ENCODE results near the gene CCDC141.

The CCDC141 gene

GRCh38 chr2:178980815-178981214, 69.1 kb downstream of the CCDC141 start:
- TF ChIP-seq POLR2A (IDR thresholded peaks at IDR 0.05; ENCODE audit: low read length) (no peak), GATA1 (IDR thresholded peaks at IDR 0.05; ENCODE audit: low read depth, low read length) (no peak)
- DNase-seq, result no peak

- DNase-seq, result no peak
- no peak for TF ChIP-seq POLR2A (IDR thresholded peaks at IDR 0.05; ENCODE audit: low read length)
- no peak for TF ChIP-seq GATA1 (IDR thresholded peaks at IDR 0.05; ENCODE audit: low read depth, low read length)
These were observed 71.3 kb downstream of the CCDC141 start for GRCh38 chr2:178978667-178979066.

GRCh38 chr2:178976351-178976750, 73.6 kb downstream of the CCDC141 start:
- TF ChIP-seq GATA1 (IDR thresholded peaks at IDR 0.05; ENCODE audit: low read depth, low read length) (no peak), POLR2A (IDR thresholded peaks at IDR 0.05; ENCODE audit: low read length) (no peak)
- no peak for DNase-seq

GRCh38 chr2:178962805-178963433, 87.0 kb downstream of the CCDC141 start:
- no peak for DNase-seq
- TF ChIP-seq POLR2A (IDR thresholded peaks at IDR 0.05; ENCODE audit: low read length), result no peak
- TF ChIP-seq GATA1 (IDR thresholded peaks at IDR 0.05; ENCODE audit: low read depth, low read length), result no peak

GRCh38 chr2:178962152-178962551, 87.8 kb downstream of the CCDC141 start:
- no peak for TF ChIP-seq POLR2A (IDR thresholded peaks at IDR 0.05; ENCODE audit: low read length)
- no peak for TF ChIP-seq GATA1 (IDR thresholded peaks at IDR 0.05; ENCODE audit: low read depth, low read length)

GRCh38 chr2:178954049-178954448, 95.9 kb downstream of the CCDC141 start:
- TF ChIP-seq GATA1 (IDR thresholded peaks at IDR 0.05; ENCODE audit: low read depth, low read length) (no peak), POLR2A (IDR thresholded peaks at IDR 0.05; ENCODE audit: low read length) (no peak)
- no peak for DNase-seq

More at GRCh38 chr2:178962152-178962551, 87.8 kb downstream of the CCDC141 start:
- no peak for DNase-seq

GRCh38 chr2:178951266-178952006, 98.5 kb downstream of the CCDC141 start:
- TF ChIP-seq POLR2A (IDR thresholded peaks at IDR 0.05; ENCODE audit: low read length) (no peak), GATA1 (IDR thresholded peaks at IDR 0.05; ENCODE audit: low read depth, low read length) (no peak)
- no peak for DNase-seq

- no peak for DNase-seq
- TF ChIP-seq GATA1 (IDR thresholded peaks at IDR 0.05; ENCODE audit: low read depth, low read length) (no peak), POLR2A (IDR thresholded peaks at IDR 0.05; ENCODE audit: low read length) (no peak)
These were observed 100.4 kb downstream of the CCDC141 start for GRCh38 chr2:178949584-178949983.

- TF ChIP-seq POLR2A (IDR thresholded peaks at IDR 0.05; ENCODE audit: low read length), result no peak
- no peak for TF ChIP-seq GATA1 (IDR thresholded peaks at IDR 0.05; ENCODE audit: low read depth, low read length)
- DNase-seq, result no peak
These were observed 100.8 kb downstream of the CCDC141 start for GRCh38 chr2:178949151-178949550.

- TF ChIP-seq GATA1 (IDR thresholded peaks at IDR 0.05; ENCODE audit: low read depth, low read length) (no peak), POLR2A (IDR thresholded peaks at IDR 0.05; ENCODE audit: low read length) (no peak)
- no peak for DNase-seq
These were observed 102.9 kb downstream of the CCDC141 start for GRCh38 chr2:178947006-178947405.

- no peak for DNase-seq
- TF ChIP-seq POLR2A (IDR thresholded peaks at IDR 0.05; ENCODE audit: low read length) (no peak), GATA1 (IDR thresholded peaks at IDR 0.05; ENCODE audit: low read depth, low read length) (no peak)
These were observed 103.4 kb downstream of the CCDC141 start for GRCh38 chr2:178946494-178946893.

GRCh38 chr2:178943745-178944144, 106.2 kb downstream of the CCDC141 start:
- no peak for DNase-seq
- TF ChIP-seq GATA1 (IDR thresholded peaks at IDR 0.05; ENCODE audit: low read depth, low read length) (no peak), POLR2A (IDR thresholded peaks at IDR 0.05; ENCODE audit: low read length) (no peak)

- no peak for DNase-seq
- TF ChIP-seq GATA1 (IDR thresholded peaks at IDR 0.05; ENCODE audit: low read depth, low read length) (no peak), POLR2A (IDR thresholded peaks at IDR 0.05; ENCODE audit: low read length) (no peak)
These were observed 115.4 kb downstream of the CCDC141 start for GRCh38 chr2:178934571-178934970.

- TF ChIP-seq POLR2A (IDR thresholded peaks at IDR 0.05; ENCODE audit: low read length) (no peak), GATA1 (IDR thresholded peaks at IDR 0.05; ENCODE audit: low read depth, low read length) (no peak)
- no peak for DNase-seq
These were observed 116.4 kb downstream of the CCDC141 start for GRCh38 chr2:178933493-178933892.

- no peak for TF ChIP-seq GATA1 (IDR thresholded peaks at IDR 0.05; ENCODE audit: low read depth, low read length)
- DNase-seq, result no peak
These were observed 121.9 kb downstream of the CCDC141 start for GRCh38 chr2:178928077-178928476.

All from erythroblast (primary cell).